H1 (cell line): ENCODE results near the gene CFHR5. TPM values are rescaled to one million over a fixed set of nuclear protein-coding genes. Genes with fewer than 3 reads are reported as not detected.

Experiments used
- CTCF ChIA-PET: fragments of 300-600 bp; sonication (Branson Sonifier 250); formaldehyde crosslinking; loops from one replicate; lab custom pipeline; 2021; ENCODE audit not compliant: partially characterized antibody; lab: Charles Lee
- POLR2A ChIA-PET: fragments of 300-600 bp; sonication (Branson Sonifier 250); formaldehyde crosslinking; loops from one replicate; lab custom pipeline; 2021; ENCODE audit warnings: inconsistent platforms; ENCODE audit not compliant: partially characterized antibody; lab: Charles Lee
- DNase-seq, 2 experiments: peaks; one replicate each; pipeline versions ENCODE4 v3.0.0 to v3.0.0-alpha.2; 2010 to 2022; ENCODE audit warnings: low spot score in 2 of 2, low read depth in 1 of 2, mixed read lengths in 1 of 2
- FAIRE-seq: peaks from 2 replicates; lab custom pipeline; 2011; peaks lifted over from hg19 to GRCh38; lab: Jason Lieb, UNC
- H2AFZ ChIP-seq: 2 replicates; pipeline ENCODE4 v1.8.1; 2012; ENCODE audit warnings: low read length, inconsistent platforms
- H2AK5ac ChIP-seq: 2 replicates; pipeline ENCODE4 v1.6.1; 2013; ENCODE audit warnings: low read depth, low read length
- H2BK120ac ChIP-seq: replicated peaks from 2 replicates; pipeline ENCODE3; 2013; ENCODE audit warnings: low read depth, low read length, inconsistent platforms
- H2BK12ac ChIP-seq: 2 replicates; pipeline ENCODE4 v1.6.1; 2013; ENCODE audit warnings: low read depth, low read length
- H2BK15ac ChIP-seq: 2 replicates; pipeline ENCODE4 v1.6.1; 2013; ENCODE audit warnings: low read length
- H2BK20ac ChIP-seq: 2 replicates; pipeline ENCODE4 v1.6.1; 2013; ENCODE audit warnings: low read length
- H2BK5ac ChIP-seq: 2 replicates; pipeline ENCODE4 v1.6.1; 2013; ENCODE audit warnings: low read depth, low read length
- H3K14ac ChIP-seq: 2 replicates; pipeline ENCODE4 v1.6.1; 2013; ENCODE audit warnings: inconsistent platforms; ENCODE audit not compliant: insufficient read length
- H3K18ac ChIP-seq: 2 replicates; pipeline ENCODE4 v1.6.1; 2013; ENCODE audit warnings: low read length; ENCODE audit errors: extremely low read depth
- H3K23ac ChIP-seq: 2 replicates; pipeline ENCODE4 v1.6.1; 2013; ENCODE audit warnings: inconsistent platforms; ENCODE audit not compliant: insufficient read length
- H3K23me2 ChIP-seq: 2 replicates; pipeline ENCODE4 v1.6.1; 2013; ENCODE audit warnings: low read depth, low read length
- H3K27ac ChIP-seq: 2 replicates; pipeline ENCODE4 v1.6.1; 2011; ENCODE audit warnings: low read depth, low read length, inconsistent platforms
- H3K27me3 ChIP-seq, 4 experiments: replicated peaks in 1 of 4; 1 replicate in 1 of 4; 2 replicates in 3 of 4; pipeline versions ENCODE4 v1.6.1 to v1.8.1; 2011 to 2013; ENCODE audit warnings: low read length in 3 of 4, mild to moderate bottlenecking in 3 of 4, inconsistent platforms in 2 of 4, mixed read lengths in 2 of 4, moderate library complexity in 1 of 4; ENCODE audit not compliant: control insufficient read depth in 3 of 4, insufficient read depth in 3 of 4; ENCODE audit errors: extremely low read depth in 1 of 4
- H3K36me3 ChIP-seq, 4 experiments: 2 replicates each; pipeline versions ENCODE4 v1.6.1 to v1.8.1; 2011 to 2013; ENCODE audit warnings: mild to moderate bottlenecking in 4 of 4, low read length in 3 of 4, moderate library complexity in 2 of 4, control low read depth in 1 of 4, inconsistent platforms in 1 of 4; ENCODE audit not compliant: insufficient read depth in 4 of 4, control insufficient read depth in 2 of 4
- H3K4ac ChIP-seq: replicated peaks from 2 replicates; pipeline ENCODE3; 2013; ENCODE audit warnings: low read length, low read depth, mixed read lengths, inconsistent platforms; ENCODE audit not compliant: insufficient read length
- H3K4me1 ChIP-seq, 4 experiments: replicated peaks in 1 of 4; 1 replicate in 1 of 4; 2 replicates in 3 of 4; pipeline versions ENCODE4 v1.6.1 to v1.8.1; 2011 to 2013; ENCODE audit warnings: low read length in 3 of 4, inconsistent platforms in 2 of 4, mixed read lengths in 1 of 4; ENCODE audit not compliant: insufficient read depth in 4 of 4, control insufficient read depth in 3 of 4
- H3K4me2 ChIP-seq, 2 experiments: 2 replicates each; pipeline versions ENCODE4 v1.6.1 to v1.8.1; 2011 to 2013; ENCODE audit warnings: low read depth in 2 of 2, low read length in 2 of 2, control low read depth in 1 of 2, inconsistent platforms in 1 of 2, mild to moderate bottlenecking in 1 of 2; ENCODE audit not compliant: insufficient read depth in 1 of 2
- H3K4me3 ChIP-seq, 4 experiments: fragments of 200-600, 300-600 bp in 1 of 4; sonication (generic), shearing (Covaris generic), sonication (Bioruptor Twin) in 1 of 4; 2 replicates each; pipeline versions ENCODE4 v1.5.1 to v1.8.1; 2011 to 2016; ENCODE audit warnings: low read length in 4 of 4, low read depth in 3 of 4, control low read depth in 2 of 4, inconsistent platforms in 2 of 4, mild to moderate bottlenecking in 2 of 4, mixed read lengths in 1 of 4, moderate library complexity in 1 of 4; ENCODE audit not compliant: insufficient read depth in 2 of 4; ENCODE audit errors: extremely low read depth in 1 of 4
- H3K56ac ChIP-seq: replicated peaks from 2 replicates; pipeline ENCODE3; 2013; ENCODE audit warnings: low read depth, mild to moderate bottlenecking, mixed read lengths, low read length, inconsistent platforms; ENCODE audit not compliant: insufficient read length
- H3K79me1 ChIP-seq: 2 replicates; pipeline ENCODE4 v1.6.1; 2013; ENCODE audit warnings: low read depth, low read length, control low read depth
- H3K79me2 ChIP-seq, 2 experiments: 2 replicates each; pipeline versions ENCODE4 v1.6.1 to v1.8.1; 2012 to 2013; ENCODE audit warnings: low read length in 2 of 2, mild to moderate bottlenecking in 2 of 2, inconsistent platforms in 1 of 2; ENCODE audit not compliant: insufficient read depth in 2 of 2, control insufficient read depth in 1 of 2
- H3K9ac ChIP-seq, 4 experiments: replicated peaks in 1 of 4; 1 replicate in 1 of 4; 2 replicates in 3 of 4; pipeline versions ENCODE4 v1.6.1 to v1.8.1; 2011 to 2013; ENCODE audit warnings: low read depth in 3 of 4, low read length in 3 of 4, control low read depth in 2 of 4, mild to moderate bottlenecking in 2 of 4, moderate library complexity in 2 of 4, inconsistent platforms in 1 of 4; ENCODE audit errors: extremely low read depth in 1 of 4
- H3K9me3 ChIP-seq, 2 experiments: 2 replicates each; pipeline versions ENCODE4 v1.6.1 to v1.8.1; 2012 to 2013; ENCODE audit warnings: mild to moderate bottlenecking in 2 of 2, moderate library complexity in 2 of 2, control low read depth in 1 of 2, inconsistent platforms in 1 of 2, low read depth in 1 of 2, low read length in 1 of 2, mixed read lengths in 1 of 2; ENCODE audit not compliant: insufficient read depth in 2 of 2
- H4K20me1 ChIP-seq, 2 experiments: replicated peaks in 1 of 2; 2 replicates each; pipeline versions ENCODE3 to v1.8.1; 2011 to 2013; ENCODE audit warnings: inconsistent platforms in 2 of 2, low read length in 2 of 2, mild to moderate bottlenecking in 1 of 2; ENCODE audit not compliant: insufficient read depth in 2 of 2, control insufficient read depth in 1 of 2
- H4K5ac ChIP-seq: 2 replicates; pipeline ENCODE4 v1.6.1; 2013; ENCODE audit warnings: low read length, low read depth, mixed read lengths, inconsistent platforms; ENCODE audit not compliant: insufficient read length
- H4K8ac ChIP-seq: 2 replicates; pipeline ENCODE4 v1.8.0; 2013; ENCODE audit warnings: mild to moderate bottlenecking, moderate library complexity, low read length, inconsistent platforms; ENCODE audit not compliant: insufficient read depth; ENCODE audit errors: extremely low read depth
- H4K91ac ChIP-seq: replicated peaks from 2 replicates; pipeline ENCODE3; 2013; ENCODE audit warnings: low read length, mixed read lengths, inconsistent platforms; ENCODE audit not compliant: insufficient read length
- ASH2L ChIP-seq: fragments of 200-600, 300-600 bp; sonication (generic); IDR thresholded peaks from one replicate; pipeline ENCODE4 v1.7.1; 2017; ENCODE audit warnings: low read length
- CBX8 ChIP-seq: fragments of 300-800, 300-1000 bp; sonication (generic); IDR thresholded peaks from 2 replicates; pipeline ENCODE4 v1.7.1; 2016; ENCODE audit warnings: low read depth, low read length, borderline replicate concordance
- FOSL1 ChIP-seq: IDR thresholded peaks from 2 replicates; pipeline ENCODE4 v1.6.1; 2011; ENCODE audit warnings: mild to moderate bottlenecking, low read depth, low read length, moderate library complexity; ENCODE audit not compliant: insufficient read depth
- KDM4A ChIP-seq: IDR thresholded peaks from one replicate; pipeline ENCODE4 v1.7.1; 2012; ENCODE audit warnings: low read depth, mild to moderate bottlenecking, moderate library complexity, low read length, inconsistent platforms; ENCODE audit not compliant: severe bottlenecking
- KDM5A ChIP-seq: fragments of 200-600 bp; IDR thresholded peaks from 2 replicates; pipeline ENCODE4 v1.7.1; 2012; ENCODE audit warnings: mild to moderate bottlenecking, low read length, inconsistent platforms, mixed read lengths
- MAFK ChIP-seq: IDR thresholded peaks from 2 replicates; pipeline ENCODE4 v1.6.1; 2012; ENCODE audit warnings: low read depth, mild to moderate bottlenecking, improper control_type of control experiment, low read length
- POU5F1 ChIP-seq: IDR thresholded peaks from 2 replicates; pipeline ENCODE4 v1.6.1; 2011; ENCODE audit warnings: low read depth, mild to moderate bottlenecking, low read length, moderate library complexity
- SIN3A ChIP-seq, 2 experiments: IDR thresholded peaks in 1 of 2; conservative IDR thresholded peaks in 1 of 2; 2 replicates each; pipeline ENCODE4 v1.6.1; 2011 to 2012; ENCODE audit warnings: low read length in 2 of 2, improper control_type of control experiment in 1 of 2, low read depth in 1 of 2, mild to moderate bottlenecking in 1 of 2
- SP4 ChIP-seq: IDR thresholded peaks from 2 replicates; pipeline ENCODE4 v1.6.1; 2012; ENCODE audit warnings: low read length, inconsistent platforms
- TAF1 ChIP-seq: IDR thresholded peaks from 2 replicates; pipeline ENCODE4 v1.6.1; 2011; ENCODE audit warnings: mild to moderate bottlenecking, low read depth, low read length
- TBP ChIP-seq: IDR thresholded peaks from 2 replicates; pipeline ENCODE4 v1.6.1; 2011; ENCODE audit warnings: low read depth, low read length, improper control_type of control experiment
- TCF12 ChIP-seq: IDR thresholded peaks from 2 replicates; pipeline ENCODE4 v1.6.1; 2011; ENCODE audit warnings: low read depth, mild to moderate bottlenecking, low read length
- YY1 ChIP-seq: IDR thresholded peaks from 2 replicates; pipeline ENCODE4 v1.6.1; 2011; ENCODE audit warnings: low read depth, mild to moderate bottlenecking, low read length
- WGBS, 2 experiments: shearing (Covaris generic) in 1 of 2; methylation state at CpG; one replicate each; pipeline versions ENCODE4 v1.1.6 to v1.1.7; 2013 to 2015; ENCODE audit warnings: low lambda C conversion rate in 2 of 2, mixed read lengths in 2 of 2, inconsistent platforms in 1 of 2, low coverage in 1 of 2, missing lambda C conversion rate in 1 of 2; ENCODE audit not compliant: insufficient replicate concordance in 2 of 2, insufficient coverage in 1 of 2, insufficient read length in 1 of 2; ENCODE audit errors: extremely low coverage in 1 of 2, missing lambda C conversion rate in 1 of 2; 5-methylcytosine and 5-hydroxymethylcytosine counted together
- polyA plus RNA-seq, 7 experiments: library from polyadenylated mRNA; depleted of rRNA in 3 of 7; stranded (reverse) in 5 of 7; unstranded in 2 of 7; fragments of >200 nt in 5 of 7; fragments of 200-250 nt in 2 of 7; gene quantifications; 1 replicate in 5 of 7; 2 replicates in 1 of 7; 4 replicates in 1 of 7; pipeline versions ENCODE4 v1.2.1 to v1.2.3, GENCODE V29; 2011 to 2013; ENCODE audit warnings: missing spikeins in 2 of 7, mixed read lengths in 2 of 7
- total RNA-seq: library from RNA; stranded (reverse); fragmentation: NEBNext Ultra II Directional; extraction: Animal tissue kit (Norgen Biotek cat#: 25700); gene quantifications from 2 replicates; pipeline ENCODE4 v1.2.1, GENCODE V29; 2021

The CFHR5 gene
- total and polyA plus RNA-seq, 2 of the 8 experiments (the other 6 are each of a cell fraction or from before 2014, with no cell fraction given) = not detected

DNA sequence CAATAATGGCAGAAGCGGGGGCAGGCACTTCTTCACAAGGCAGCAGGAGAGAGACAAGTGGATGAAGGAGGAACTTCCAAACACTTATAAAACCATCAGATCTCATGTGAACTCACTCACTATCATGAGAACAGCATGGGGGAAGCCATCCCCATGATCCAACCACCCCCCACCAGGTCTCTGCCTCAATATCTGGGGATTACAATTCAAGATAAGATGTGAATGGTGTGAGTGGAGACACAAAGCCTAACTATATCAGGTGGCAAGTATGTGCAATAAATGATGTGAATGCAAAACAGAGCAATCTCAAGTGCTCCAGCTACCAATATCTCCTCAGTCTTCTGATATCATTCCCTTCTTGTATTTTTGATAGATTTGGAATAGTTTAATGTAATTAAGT lies 21.4 kb upstream of the CFHR5 start:
- H3K36me3 ChIP-seq = no peaks in the 10 kb centered on the region
- no peaks in the 10 kb centered on the region for H3K4me1 ChIP-seq
- H3K79me2 ChIP-seq = no peaks in the 10 kb centered on the region
- H3K79me1 ChIP-seq = no peaks in the 10 kb centered on the region
- no peak overlapping the region for H2BK120ac ChIP-seq
- no peak overlapping the region for H4K8ac ChIP-seq
- DNase-seq (no peak), FAIRE-seq (no peak)
- CTCF ChIA-PET = no interaction called here
- no peaks in the 10 kb centered on the region for H4K20me1 ChIP-seq
- no peak overlapping the region for H2BK12ac ChIP-seq
- peaks cover 0 to 3% of the 10 kb centered on the region in 2 experiments; a peak in 1 of 4 replicates for H3K9me3 ChIP-seq
- no peak for TF ChIP-seq POU5F1
- TF ChIP-seq KDM5A = no peak
- no peak for TF ChIP-seq TCF12
- TF ChIP-seq SIN3A (conservative IDR thresholded peaks at IDR 0.05 in 1 of 2, IDR thresholded peaks at IDR 0.05 in 1 of 2; ENCODE audit: low read depth in 1 of 2, low read length in 2 of 2) = no peak
- TF ChIP-seq FOSL1 = no peak
- no peak for TF ChIP-seq TAF1
- TF ChIP-seq TBP = no peak
- no peak for TF ChIP-seq CBX8
- TF ChIP-seq MAFK = no peak
- TF ChIP-seq YY1 = no peak
- TF ChIP-seq ASH2L = no peak
- TF ChIP-seq KDM4A = no peak
- no peak for TF ChIP-seq SP4
- no peaks in the 10 kb centered on the region for H3K23me2 ChIP-seq
- WGBS, 2 experiments = 100% methylated on average over 1 of the region's 1 CpG; no CpG with 5 or more reads in 1 of the 2 experiments
- POLR2A ChIA-PET = no interaction called here
- no peak overlapping the region for H2AFZ ChIP-seq
- H2BK20ac ChIP-seq = no peak overlapping the region
- H2AK5ac ChIP-seq = no peak overlapping the region
- H3K4ac ChIP-seq = no peak overlapping the region
- H3K9ac ChIP-seq = no peak overlapping the region
- no peak overlapping the region for H3K23ac ChIP-seq
- H3K27ac ChIP-seq = no peak overlapping the region
- no peak overlapping the region for H3K14ac ChIP-seq
- no peak overlapping the region for H4K91ac ChIP-seq
- H3K18ac ChIP-seq = no peak overlapping the region
- no peak overlapping the region for H3K4me3 ChIP-seq
- no peak overlapping the region for H3K4me2 ChIP-seq
- H3K56ac ChIP-seq = no peak overlapping the region
- H4K5ac ChIP-seq = no peak overlapping the region
- no peak overlapping the region for H2BK15ac ChIP-seq
- no peaks in the 10 kb centered on the region for H3K27me3 ChIP-seq
- H2BK5ac ChIP-seq = no peak overlapping the region
